GM12878 (cell line): ENCODE measurements around the gene ZNF281.

Experiments
- POLR2A ChIP-seq: IDR thresholded peaks from 2 replicates; pipeline ENCODE4 v1.6.1; 2011; ENCODE audit warnings: low read depth, mild to moderate bottlenecking, low read length
- TF ChIP-seq, protein P1 (sequence below): IDR thresholded peaks from 2 replicates; pipeline ENCODE4 v1.6.1; 2011; ENCODE audit warnings: borderline replicate concordance, low read depth, mild to moderate bottlenecking, moderate library complexity, low read length; ENCODE audit not compliant: insufficient read depth, poor library complexity, severe bottlenecking
- TF ChIP-seq, protein P2 (sequence below), 3 experiments: IDR thresholded peaks in 2 of 3; conservative IDR thresholded peaks in 1 of 3; 2 replicates each; pipeline ENCODE4 v1.5.1; 2011; ENCODE audit warnings: low read depth in 3 of 3, low read length in 3 of 3, mild to moderate bottlenecking in 3 of 3, control low read depth in 2 of 3, moderate library complexity in 2 of 3, inconsistent platforms in 1 of 3, mixed read lengths in 1 of 3; ENCODE audit not compliant: control insufficient read depth in 2 of 3, insufficient read depth in 1 of 3; ENCODE audit errors: extremely low read depth in 1 of 3

DNA sequence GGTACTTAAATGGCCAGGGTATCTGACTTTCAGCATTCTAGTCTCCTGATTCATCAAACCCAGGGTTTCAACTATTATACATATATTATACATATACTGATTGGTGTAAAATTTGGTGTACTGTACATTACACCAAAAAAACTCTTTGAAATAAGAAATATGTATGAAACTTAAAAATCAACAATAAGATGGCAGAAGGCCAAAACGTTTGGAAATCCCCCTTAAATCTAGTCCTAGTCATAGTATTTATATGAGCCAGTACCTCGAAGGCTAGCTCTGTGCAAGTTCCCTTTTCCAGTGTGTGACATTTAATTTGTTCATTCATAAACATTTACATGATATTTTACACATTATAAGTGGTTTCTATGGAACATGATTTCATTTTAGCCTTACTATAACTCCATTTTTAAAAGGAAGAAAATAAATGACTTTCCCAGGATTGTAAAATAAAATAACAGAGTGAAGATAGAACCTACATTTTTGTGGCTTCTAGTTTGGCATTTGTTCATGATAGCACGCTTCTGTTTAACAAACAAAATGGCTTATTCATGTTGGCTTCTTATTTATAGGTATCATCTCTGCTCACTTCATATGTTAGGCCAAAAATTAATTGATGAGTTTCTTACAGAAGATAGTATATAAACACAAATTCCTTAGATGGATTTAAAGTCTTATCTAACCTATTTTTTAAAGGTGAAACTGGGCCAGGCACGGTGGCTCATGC, 18.8 kb upstream of the ZNF281 start:
- TF ChIP-seq, protein P1, sequence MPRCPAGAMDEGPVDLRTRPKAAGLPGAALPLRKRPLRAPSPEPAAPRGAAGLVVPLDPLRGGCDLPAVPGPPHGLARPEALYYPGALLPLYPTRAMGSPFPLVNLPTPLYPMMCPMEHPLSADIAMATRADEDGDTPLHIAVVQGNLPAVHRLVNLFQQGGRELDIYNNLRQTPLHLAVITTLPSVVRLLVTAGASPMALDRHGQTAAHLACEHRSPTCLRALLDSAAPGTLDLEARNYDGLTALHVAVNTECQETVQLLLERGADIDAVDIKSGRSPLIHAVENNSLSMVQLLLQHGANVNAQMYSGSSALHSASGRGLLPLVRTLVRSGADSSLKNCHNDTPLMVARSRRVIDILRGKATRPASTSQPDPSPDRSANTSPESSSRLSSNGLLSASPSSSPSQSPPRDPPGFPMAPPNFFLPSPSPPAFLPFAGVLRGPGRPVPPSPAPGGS: no peak
- TF ChIP-seq POLR2A: no peak
- TF ChIP-seq, protein P2, sequence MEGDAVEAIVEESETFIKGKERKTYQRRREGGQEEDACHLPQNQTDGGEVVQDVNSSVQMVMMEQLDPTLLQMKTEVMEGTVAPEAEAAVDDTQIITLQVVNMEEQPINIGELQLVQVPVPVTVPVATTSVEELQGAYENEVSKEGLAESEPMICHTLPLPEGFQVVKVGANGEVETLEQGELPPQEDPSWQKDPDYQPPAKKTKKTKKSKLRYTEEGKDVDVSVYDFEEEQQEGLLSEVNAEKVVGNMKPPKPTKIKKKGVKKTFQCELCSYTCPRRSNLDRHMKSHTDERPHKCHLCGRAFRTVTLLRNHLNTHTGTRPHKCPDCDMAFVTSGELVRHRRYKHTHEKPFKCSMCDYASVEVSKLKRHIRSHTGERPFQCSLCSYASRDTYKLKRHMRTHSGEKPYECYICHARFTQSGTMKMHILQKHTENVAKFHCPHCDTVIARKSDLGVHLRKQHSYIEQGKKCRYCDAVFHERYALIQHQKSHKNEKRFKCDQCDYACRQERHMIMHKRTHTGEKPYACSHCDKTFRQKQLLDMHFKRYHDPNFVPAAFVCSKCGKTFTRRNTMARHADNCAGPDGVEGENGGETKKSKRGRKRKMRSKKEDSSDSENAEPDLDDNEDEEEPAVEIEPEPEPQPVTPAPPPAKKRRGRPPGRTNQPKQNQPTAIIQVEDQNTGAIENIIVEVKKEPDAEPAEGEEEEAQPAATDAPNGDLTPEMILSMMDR (IDR thresholded peaks at IDR 0.05 in 2 of 3, conservative IDR thresholded peaks at IDR 0.05 in 1 of 3; ENCODE audit: control insufficient read depth in 2 of 3, extremely low read depth in 1 of 3, insufficient read depth in 1 of 3, low read depth in 3 of 3, low read length in 3 of 3): no peak
